DOHH2 (cell line): ENCODE measurements around the gene CMIP.

ENCODE experiments used
- H3F3A ChIP-seq: fragments of 200-600 bp; sonication (generic), shearing (Covaris generic); 2 replicates; pipeline ENCODE4 v1.6.0; 2016; ENCODE audit warnings: antibody characterized with exemption, mild to moderate bottlenecking; ENCODE audit not compliant: control insufficient read depth, insufficient read depth
- H3K27ac ChIP-seq: fragments of 200-600 bp; sonication (generic); 2 replicates; pipeline ENCODE4 v1.5.1; 2014; ENCODE audit warnings: low read depth, mild to moderate bottlenecking, low read length, moderate library complexity
- H3K27me3 ChIP-seq: fragments of 200-600 bp; sonication (generic); 2 replicates; pipeline ENCODE4 v1.6.1; 2014; ENCODE audit warnings: mild to moderate bottlenecking, low read length, mixed read lengths; ENCODE audit not compliant: control insufficient read depth
- H3K36me3 ChIP-seq: fragments of 200-600 bp; sonication (generic); 2 replicates; pipeline ENCODE4 v1.6.1; 2014; ENCODE audit warnings: mild to moderate bottlenecking, low read length, moderate library complexity, mixed read lengths; ENCODE audit not compliant: control insufficient read depth
- H3K4me1 ChIP-seq: fragments of 200-600 bp; sonication (generic); 2 replicates; pipeline ENCODE4 v1.6.1; 2014; ENCODE audit warnings: mild to moderate bottlenecking, low read length, mixed read lengths; ENCODE audit not compliant: control insufficient read depth
- H3K4me2 ChIP-seq: fragments of 200-600 bp; sonication (generic); 2 replicates; pipeline ENCODE4 v1.6.0; 2014; ENCODE audit warnings: mild to moderate bottlenecking, low read length, moderate library complexity
- H3K4me3 ChIP-seq: fragments of 200-600 bp; sonication (generic); 2 replicates; pipeline ENCODE4 v1.5.1; 2014; ENCODE audit warnings: mild to moderate bottlenecking, low read length, mixed read lengths
- H3K79me2 ChIP-seq: fragments of 200-600 bp; sonication (generic); 2 replicates; pipeline ENCODE4 v1.6.1; 2014; ENCODE audit warnings: mild to moderate bottlenecking, low read length, mixed read lengths; ENCODE audit not compliant: control insufficient read depth
- H3K9me2 ChIP-seq: fragments of 200-600 bp; sonication (generic); replicated peaks from 2 replicates; pipeline ENCODE4 v1.6.1; 2014; ENCODE audit warnings: mild to moderate bottlenecking, low read length, mixed read lengths; ENCODE audit not compliant: control insufficient read depth
- H3K9me3 ChIP-seq: fragments of 200-600 bp; sonication (generic); 2 replicates; pipeline ENCODE4 v1.6.1; 2014; ENCODE audit warnings: antibody characterized with exemption, low read length, mixed read lengths; ENCODE audit not compliant: control insufficient read depth, insufficient read depth
- H4K20me1 ChIP-seq: fragments of 200-600 bp; sonication (generic); 2 replicates; pipeline ENCODE4 v1.6.0; 2014; ENCODE audit warnings: low read depth, mild to moderate bottlenecking, antibody characterized with exemption, low read length, moderate library complexity; ENCODE audit not compliant: control insufficient read depth, insufficient read depth
- EZH2phosphoT487 ChIP-seq: fragments of 200-600 bp; sonication (generic); IDR thresholded peaks from 2 replicates; pipeline ENCODE4 v1.6.1; 2017; ENCODE audit warnings: borderline replicate concordance, mild to moderate bottlenecking, antibody characterized with exemption, low read length, moderate library complexity, mixed read lengths
- TF ChIP-seq, protein P1 (sequence below): fragments of 200-600 bp; sonication (generic); IDR thresholded peaks from one replicate; pipeline ENCODE4 v1.5.1; 2014; ENCODE audit warnings: antibody characterized with exemption, mild to moderate bottlenecking, low read depth, low read length; ENCODE audit not compliant: poor library complexity, severe bottlenecking

CMIP gene

DNA sequence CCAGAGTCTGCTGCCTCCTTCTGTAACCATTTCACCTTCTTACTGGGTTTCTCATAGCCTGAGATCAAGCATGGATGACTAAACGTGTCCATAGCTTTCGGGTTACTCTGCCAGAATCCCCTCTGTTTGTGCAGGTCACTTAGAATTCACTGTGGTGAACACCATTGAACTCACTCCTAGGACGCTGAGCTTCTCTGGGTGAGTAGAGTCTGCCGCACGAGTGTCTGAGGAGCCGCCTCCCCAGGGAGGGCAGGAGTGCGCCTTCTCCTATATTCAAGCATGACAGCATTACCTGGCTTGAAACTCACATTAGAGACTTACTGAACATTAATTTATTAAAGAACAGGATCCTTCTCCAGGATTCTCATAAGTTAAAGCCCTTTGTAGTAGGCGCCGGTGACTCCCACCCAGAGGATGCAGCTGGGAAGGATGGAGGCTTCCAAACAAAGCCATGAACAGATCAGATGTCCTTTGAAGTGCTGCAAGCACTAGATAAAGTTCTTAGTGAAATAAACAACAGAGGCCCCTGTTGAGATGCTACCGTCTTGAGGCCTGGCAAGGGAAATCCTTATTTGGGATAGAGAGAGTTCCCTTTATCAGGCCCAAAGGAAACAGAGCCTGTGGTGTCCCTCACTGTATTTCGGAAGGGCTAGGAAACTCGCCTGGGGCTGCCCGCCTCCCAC is 189.9 kb downstream of the CMIP start:
- Histone ChIP-seq H3F3A (no peaks in the 10 kb centered on the region), H3K9me2 (no peaks in the 10 kb centered on the region), H3K27ac (no peak overlapping the region), H3K36me3 (no peaks in the 10 kb centered on the region), H3K9me3 (no peaks in the 10 kb centered on the region), H3K4me3 (no peak overlapping the region), H3K4me2 (no peak overlapping the region), H3K79me2 (no peaks in the 10 kb centered on the region), H3K4me1 (no peaks in the 10 kb centered on the region), H3K27me3 (no peaks in the 10 kb centered on the region), H4K20me1 (no peaks in the 10 kb centered on the region)
- TF ChIP-seq, protein P1, sequence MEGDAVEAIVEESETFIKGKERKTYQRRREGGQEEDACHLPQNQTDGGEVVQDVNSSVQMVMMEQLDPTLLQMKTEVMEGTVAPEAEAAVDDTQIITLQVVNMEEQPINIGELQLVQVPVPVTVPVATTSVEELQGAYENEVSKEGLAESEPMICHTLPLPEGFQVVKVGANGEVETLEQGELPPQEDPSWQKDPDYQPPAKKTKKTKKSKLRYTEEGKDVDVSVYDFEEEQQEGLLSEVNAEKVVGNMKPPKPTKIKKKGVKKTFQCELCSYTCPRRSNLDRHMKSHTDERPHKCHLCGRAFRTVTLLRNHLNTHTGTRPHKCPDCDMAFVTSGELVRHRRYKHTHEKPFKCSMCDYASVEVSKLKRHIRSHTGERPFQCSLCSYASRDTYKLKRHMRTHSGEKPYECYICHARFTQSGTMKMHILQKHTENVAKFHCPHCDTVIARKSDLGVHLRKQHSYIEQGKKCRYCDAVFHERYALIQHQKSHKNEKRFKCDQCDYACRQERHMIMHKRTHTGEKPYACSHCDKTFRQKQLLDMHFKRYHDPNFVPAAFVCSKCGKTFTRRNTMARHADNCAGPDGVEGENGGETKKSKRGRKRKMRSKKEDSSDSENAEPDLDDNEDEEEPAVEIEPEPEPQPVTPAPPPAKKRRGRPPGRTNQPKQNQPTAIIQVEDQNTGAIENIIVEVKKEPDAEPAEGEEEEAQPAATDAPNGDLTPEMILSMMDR, result no peak
- TF ChIP-seq EZH2phosphoT487, result no peak

- Histone ChIP-seq H3K4me1 (no peaks in the 10 kb centered on the region), H3K27me3 (no peaks in the 10 kb centered on the region), H3F3A (no peaks in the 10 kb centered on the region), H3K4me3 (no peak overlapping the region), H3K27ac (no peak overlapping the region), H3K36me3 (no peaks in the 10 kb centered on the region), H3K9me2 (no peaks in the 10 kb centered on the region), H4K20me1 (no peaks in the 10 kb centered on the region), H3K9me3 (no peaks in the 10 kb centered on the region), H3K4me2 (no peak overlapping the region), H3K79me2 (no peaks in the 10 kb centered on the region)
- TF ChIP-seq EZH2phosphoT487, result no peak
- TF ChIP-seq, protein P1, result no peak
Observed at GRCh38 chr16:81635063-81635937, 190.7 kb downstream of the CMIP start.

- no peaks in the 10 kb centered on the region for H3F3A ChIP-seq
- no peaks in the 10 kb centered on the region for H3K9me3 ChIP-seq
- no peaks in the 10 kb centered on the region for H3K27me3 ChIP-seq
- H3K27ac ChIP-seq, result no peak overlapping the region
- H3K9me2 ChIP-seq, result no peaks in the 10 kb centered on the region
- TF ChIP-seq, protein P1, result no peak
- TF ChIP-seq EZH2phosphoT487, result no peak
- H4K20me1 ChIP-seq, result no peaks in the 10 kb centered on the region
- no peaks in the 10 kb centered on the region for H3K4me1 ChIP-seq
- H3K79me2 ChIP-seq, result no peaks in the 10 kb centered on the region
- no peaks in the 10 kb centered on the region for H3K36me3 ChIP-seq
- H3K4me2 ChIP-seq, result no peak overlapping the region
- no peak overlapping the region for H3K4me3 ChIP-seq
Observed at GRCh38 chr16:81636298-81636993, 191.8 kb downstream of the CMIP start.
